Measurements from ENCODE around the gene CCP110. TPM values are rescaled to one million over a fixed set of nuclear protein-coding genes. Genes with fewer than 3 reads are reported as not detected.
A peak's percentile ranks its signal among the peaks of the same experiment; 100 is the strongest.

Gene CCP110
- total RNA-seq, 1 experiment from 2014 or later = 5.4 TPM

DNA sequence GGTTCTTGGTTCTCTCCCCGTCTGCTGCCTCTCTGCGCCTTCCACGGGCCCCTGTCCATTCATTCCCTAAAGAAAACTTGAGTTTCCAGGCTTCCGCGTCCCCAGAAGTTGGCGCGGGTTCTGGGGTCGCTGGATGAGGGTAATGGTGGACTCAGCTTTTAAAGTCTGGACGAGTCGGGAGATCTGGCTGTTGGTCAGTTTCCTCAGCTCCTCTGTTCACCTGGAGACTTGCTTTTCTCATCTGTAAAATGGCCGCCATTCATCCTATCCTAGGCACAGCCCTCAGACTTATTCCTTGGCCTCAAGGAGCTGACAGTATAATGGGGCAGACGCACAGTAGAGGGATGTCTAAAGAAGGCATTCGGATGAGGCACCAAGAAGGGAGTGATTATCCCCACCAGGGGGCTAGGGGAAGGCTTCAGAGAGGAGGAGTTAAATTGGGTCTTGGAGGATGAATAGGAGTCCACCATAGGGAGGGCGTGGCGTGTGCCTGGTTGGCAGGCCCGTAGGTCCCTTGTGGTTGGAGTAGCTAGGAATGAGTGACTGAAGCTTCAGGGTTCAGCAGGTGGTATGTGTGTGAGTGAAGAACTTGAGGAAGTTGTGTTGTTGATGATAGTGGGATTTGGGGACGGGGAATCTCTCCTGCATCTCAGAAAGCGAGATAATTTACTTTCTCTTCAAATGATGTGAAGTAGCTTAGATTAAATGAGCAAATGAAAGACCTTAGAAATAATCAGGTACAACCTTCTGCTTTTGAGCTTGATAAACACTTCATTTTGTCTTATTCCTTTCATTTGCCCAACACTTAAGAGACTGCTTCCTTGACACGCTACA is 32.4 kb downstream of the CCP110 start:
- Histone ChIP-seq H3K4me2 (ENCODE audit: low read length) (peak overlapping the region; percentile 93), H3K4me3 (ENCODE audit: low read length) (peak overlapping the region; percentile 74), H3K79me2 (ENCODE audit: low read length) (no peaks in the 10 kb centered on the region), H3K27me3 (ENCODE audit: low read length) (no peaks in the 10 kb centered on the region), H3K9me3 (ENCODE audit: low read length) (no peaks in the 10 kb centered on the region), H2AFZ (ENCODE audit: low read length) (peak overlapping the region; percentile 98), H3K9ac (ENCODE audit: low read length) (peak overlapping the region; percentile 63), H3K36me3 (ENCODE audit: low read depth, low read length) (no peaks in the 10 kb centered on the region; the same call in 1 of the 2 replicates), H3F3A (ENCODE audit: low read length, unreplicated experiment) (no peaks in the 10 kb centered on the region), H3K27ac (ENCODE audit: low read length) (no peak overlapping the region), H3K9me2 (replicated peaks; ENCODE audit: low read length) (no peaks in the 10 kb centered on the region), H3K4me1 (ENCODE audit: insufficient read depth, low read length) (no peaks in the 10 kb centered on the region; the same call in 1 of the 2 replicates), H4K20me1 (ENCODE audit: low read length) (no peaks in the 10 kb centered on the region)
- intact Hi-C loops (cut with micrococcal nuclease) = loop anchor here (5.0 kb wide), 2 partner anchors 34 to 331 kb away; partner anchors contain the start of genes CCP110 and GDE1
- ATAC-seq (no peak), DNase-seq (peak; percentile 6)
- ChIA-PET POLR2A (ENCODE audit: unreplicated experiment) (no interaction called here), CTCF (interaction anchor here (0.7 to 1.0 kb wide), 3 partner anchors 32 to 137 kb away, joined by 3 to 14 read pairs (median 6); no protein-coding TSS in a partner anchor)
- TF ChIP-seq EZH2phosphoT487 (IDR thresholded peaks at IDR 0.05; ENCODE audit: borderline replicate concordance, low read length) (no peak), EZH2 (IDR thresholded peaks at IDR 0.05; ENCODE audit: low read length, unreplicated experiment) (no peak)
- TSS peak; percentile 77 for BruUV-seq (replicated peaks)

DNA sequence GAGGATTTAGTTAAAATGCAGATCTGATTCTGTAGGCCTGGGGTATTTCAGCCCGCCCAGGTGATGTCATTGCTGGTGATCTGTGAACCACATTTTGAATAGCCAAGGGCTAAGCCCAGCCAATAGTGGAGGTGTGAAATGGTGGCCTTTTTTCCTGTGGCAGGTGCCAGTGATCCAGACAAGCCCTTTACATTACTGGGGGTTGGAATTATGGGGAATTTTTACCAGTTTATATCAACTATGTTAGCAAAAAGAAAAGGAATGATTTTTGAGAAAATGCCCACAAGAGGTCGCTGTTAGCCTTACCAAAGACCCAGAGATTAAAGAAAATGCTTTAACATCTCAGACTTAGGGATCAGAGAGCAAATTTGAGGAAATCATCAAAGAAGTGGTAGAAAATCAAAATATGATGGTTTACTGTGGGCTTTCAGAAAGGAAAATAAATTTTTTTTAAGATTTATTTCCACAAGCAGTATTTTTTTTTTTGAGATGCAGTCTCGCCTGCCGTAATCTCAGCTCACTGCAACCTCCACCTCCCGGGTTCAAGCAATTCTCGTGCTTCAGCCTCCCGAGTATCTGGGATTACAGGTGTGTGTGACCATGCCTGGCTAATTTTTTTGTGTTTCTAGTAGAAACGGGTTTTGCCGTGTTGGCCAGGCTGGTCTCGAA is 35.6 kb downstream of the CCP110 start:
- Histone ChIP-seq H3K9me3 (ENCODE audit: low read length) (no peaks in the 10 kb centered on the region), H3K36me3 (ENCODE audit: low read depth, low read length) (no peaks in the 10 kb centered on the region), H3K9ac (ENCODE audit: low read length) (no peak overlapping the region), H3K4me2 (ENCODE audit: low read length) (no peak overlapping the region), H4K20me1 (ENCODE audit: low read length) (no peaks in the 10 kb centered on the region), H3K9me2 (replicated peaks; ENCODE audit: low read length) (no peaks in the 10 kb centered on the region), H3K79me2 (ENCODE audit: low read length) (no peaks in the 10 kb centered on the region), H3F3A (ENCODE audit: low read length, unreplicated experiment) (no peaks in the 10 kb centered on the region), H3K27ac (ENCODE audit: low read length) (no peak overlapping the region), H2AFZ (ENCODE audit: low read length) (no peak overlapping the region), H3K4me3 (ENCODE audit: low read length) (no peak overlapping the region), H3K4me1 (ENCODE audit: insufficient read depth, low read length) (no peaks in the 10 kb centered on the region; the same call in 1 of the 2 replicates), H3K27me3 (ENCODE audit: low read length) (no peaks in the 10 kb centered on the region)
- ATAC-seq (no peak), DNase-seq (peak; percentile 74)
- BruUV-seq (replicated peaks) = no TSS peak
- POLR2A ChIA-PET (ENCODE audit: unreplicated experiment) = no interaction called here
- intact Hi-C loops (cut with micrococcal nuclease) = loop anchor here (2.0 to 5.0 kb wide), 3 partner anchors 37 to 328 kb away; partner anchors contain the start of genes CCP110 and GDE1
- TF ChIP-seq EZH2phosphoT487 (IDR thresholded peaks at IDR 0.05; ENCODE audit: borderline replicate concordance, low read length) = no peak
- TF ChIP-seq, protein P1, sequence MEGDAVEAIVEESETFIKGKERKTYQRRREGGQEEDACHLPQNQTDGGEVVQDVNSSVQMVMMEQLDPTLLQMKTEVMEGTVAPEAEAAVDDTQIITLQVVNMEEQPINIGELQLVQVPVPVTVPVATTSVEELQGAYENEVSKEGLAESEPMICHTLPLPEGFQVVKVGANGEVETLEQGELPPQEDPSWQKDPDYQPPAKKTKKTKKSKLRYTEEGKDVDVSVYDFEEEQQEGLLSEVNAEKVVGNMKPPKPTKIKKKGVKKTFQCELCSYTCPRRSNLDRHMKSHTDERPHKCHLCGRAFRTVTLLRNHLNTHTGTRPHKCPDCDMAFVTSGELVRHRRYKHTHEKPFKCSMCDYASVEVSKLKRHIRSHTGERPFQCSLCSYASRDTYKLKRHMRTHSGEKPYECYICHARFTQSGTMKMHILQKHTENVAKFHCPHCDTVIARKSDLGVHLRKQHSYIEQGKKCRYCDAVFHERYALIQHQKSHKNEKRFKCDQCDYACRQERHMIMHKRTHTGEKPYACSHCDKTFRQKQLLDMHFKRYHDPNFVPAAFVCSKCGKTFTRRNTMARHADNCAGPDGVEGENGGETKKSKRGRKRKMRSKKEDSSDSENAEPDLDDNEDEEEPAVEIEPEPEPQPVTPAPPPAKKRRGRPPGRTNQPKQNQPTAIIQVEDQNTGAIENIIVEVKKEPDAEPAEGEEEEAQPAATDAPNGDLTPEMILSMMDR (conservative IDR thresholded peaks at IDR 0.05; ENCODE audit: low read depth, low read length) = peak; percentile 73
- CTCF ChIA-PET = no interaction called here

DNA sequence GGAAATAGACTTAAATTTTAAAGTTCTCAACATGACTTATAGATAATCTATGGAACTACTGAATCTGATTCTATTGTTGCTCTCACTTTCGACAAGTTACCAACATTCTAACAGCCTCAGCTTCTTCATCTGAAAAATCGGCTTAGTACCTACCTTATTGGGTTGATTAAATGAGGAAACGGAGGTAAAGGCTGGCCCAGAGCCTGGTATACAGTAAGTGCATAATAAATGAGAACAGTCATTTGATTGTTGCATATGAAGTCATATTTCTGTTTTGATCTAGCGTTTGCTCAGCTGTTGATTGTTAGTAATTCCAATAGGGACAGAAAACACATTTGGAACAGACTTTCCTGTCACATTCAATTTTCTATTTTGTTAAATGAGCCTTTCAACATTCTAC is 36.3 kb downstream of the CCP110 start:
- no peak overlapping the region for H3K4me2 ChIP-seq (ENCODE audit: low read length)
- H3K4me3 ChIP-seq (ENCODE audit: low read length) = no peak overlapping the region
- DNase-seq (no peak), ATAC-seq (no peak)
- ChIA-PET POLR2A (ENCODE audit: unreplicated experiment) (no interaction called here), CTCF (no interaction called here)
- H3F3A ChIP-seq (ENCODE audit: low read length, unreplicated experiment) = no peaks in the 10 kb centered on the region
- intact Hi-C loops (cut with micrococcal nuclease) = no loop called here
- TF ChIP-seq EZH2phosphoT487 (IDR thresholded peaks at IDR 0.05; ENCODE audit: borderline replicate concordance, low read length) = no peak
- TF ChIP-seq, protein P1 (conservative IDR thresholded peaks at IDR 0.05; ENCODE audit: low read depth, low read length) = no peak
- TF ChIP-seq EZH2 (IDR thresholded peaks at IDR 0.05; ENCODE audit: low read length, unreplicated experiment) = no peak
- no peaks in the 10 kb centered on the region for H3K4me1 ChIP-seq (ENCODE audit: insufficient read depth, low read length)
- BruUV-seq (replicated peaks) = no TSS peak
- no peak overlapping the region for H3K27ac ChIP-seq (ENCODE audit: low read length)
- no peak overlapping the region for H2AFZ ChIP-seq (ENCODE audit: low read length)
- no peaks in the 10 kb centered on the region for H3K9me3 ChIP-seq (ENCODE audit: low read length)
- no peaks in the 10 kb centered on the region for H3K9me2 ChIP-seq (replicated peaks; ENCODE audit: low read length)
- no peak overlapping the region for H3K9ac ChIP-seq (ENCODE audit: low read length)
- no peaks in the 10 kb centered on the region for H3K79me2 ChIP-seq (ENCODE audit: low read length)
- H4K20me1 ChIP-seq (ENCODE audit: low read length) = no peaks in the 10 kb centered on the region
- no peaks in the 10 kb centered on the region for H3K27me3 ChIP-seq (ENCODE audit: low read length)
- H3K36me3 ChIP-seq (ENCODE audit: low read depth, low read length) = no peaks in the 10 kb centered on the region
